Activated effector memory CD4-positive, alpha-beta T cell treated with Interleukin-2 at 50 U/mL for 16 hours (primary cell): ENCODE measurements around the gene CCDC91.
"Not testable (repeated sequence)": the region's sequence is repeated elsewhere in the genome, so short reads cannot be mapped to it uniquely, and the experiment has no call there.

Source experiments
- DNase-seq: peaks from one replicate; pipeline ENCODE4 v3.0.0-alpha.2; 2020

Gene CCDC91

GRCh38 chr12:28378736-28379135, 188.5 kb downstream of the CCDC91 start:
- DNase-seq: no peak

- DNase-seq: not testable (repeated sequence)
These were observed 189.5 kb downstream of the CCDC91 start for GRCh38 chr12:28379779-28380178.

- DNase-seq: no peak
These were observed 193.1 kb downstream of the CCDC91 start for GRCh38 chr12:28383368-28383767.

GRCh38 chr12:28388879-28389278, 198.6 kb downstream of the CCDC91 start:
- DNase-seq: no peak

- DNase-seq: no peak
These were observed 199.9 kb downstream of the CCDC91 start for GRCh38 chr12:28390206-28390605.

GRCh38 chr12:28390761-28391385, 200.6 kb downstream of the CCDC91 start:
- no peak for DNase-seq

GRCh38 chr12:28409892-28410291, 219.6 kb downstream of the CCDC91 start:
- no peak for DNase-seq

- DNase-seq: no peak
These were observed 223.3 kb downstream of the CCDC91 start for GRCh38 chr12:28413460-28414109.

GRCh38 chr12:28415755-28416154, 225.5 kb downstream of the CCDC91 start:
- DNase-seq: no peak

GRCh38 chr12:28421374-28421773, 231.1 kb downstream of the CCDC91 start:
- no peak for DNase-seq

- no peak for DNase-seq
These were observed 234.7 kb downstream of the CCDC91 start for GRCh38 chr12:28424965-28425364.

- DNase-seq: no peak
These were observed 235.3 kb downstream of the CCDC91 start for GRCh38 chr12:28425526-28425925.

- DNase-seq: no peak
These were observed 236.8 kb downstream of the CCDC91 start for GRCh38 chr12:28427046-28427445.

GRCh38 chr12:28440081-28440608, 249.9 kb downstream of the CCDC91 start:
- DNase-seq: no peak

GRCh38 chr12:28442101-28442500, 251.8 kb downstream of the CCDC91 start:
- no peak for DNase-seq

- DNase-seq: no peak
These were observed 253.1 kb downstream of the CCDC91 start for GRCh38 chr12:28443337-28443736.

GRCh38 chr12:28446031-28446430, 255.8 kb downstream of the CCDC91 start:
- DNase-seq: no peak

GRCh38 chr12:28453686-28454085, 263.4 kb downstream of the CCDC91 start:
- DNase-seq: no peak

GRCh38 chr12:28456934-28457710, 266.9 kb downstream of the CCDC91 start:
- no peak for DNase-seq

GRCh38 chr12:28457785-28458184, 267.5 kb downstream of the CCDC91 start:
- no peak for DNase-seq

GRCh38 chr12:28459481-28459880, 269.2 kb downstream of the CCDC91 start:
- DNase-seq: no peak

- no peak for DNase-seq
These were observed 270.3 kb downstream of the CCDC91 start for GRCh38 chr12:28460420-28461130.

GRCh38 chr12:28463396-28463795, 273.1 kb downstream of the CCDC91 start:
- DNase-seq: no peak
